GM23338 (cell line): ENCODE measurements around the gene ACSM2B.
"Not testable (repeated sequence)": the region's sequence is repeated elsewhere in the genome, so short reads cannot be mapped to it uniquely, and the experiment has no call there.

Source experiments
- NANOG ChIP-seq: IDR thresholded peaks from 2 replicates; pipeline ENCODE4 v1.6.1; 2016; ENCODE audit warnings: antibody characterized with exemption, borderline replicate concordance
- ZNF114 ChIP-seq: fragments of 250-450 bp; sonication (Bioruptor Pico); IDR thresholded peaks from 2 replicates; pipeline ENCODE4 v1.5.0; 2020; ENCODE audit warnings: mild to moderate bottlenecking, moderate library complexity
- TF ChIP-seq, protein P1 (sequence below), 2 experiments: fragments of 200-600 bp in 1 of 2; sonication (generic) in 1 of 2; conservative IDR thresholded peaks; 2 replicates each; pipeline versions ENCODE4 v1.5.1 to v1.6.1; 2016 to 2017; ENCODE audit warnings: antibody characterized with exemption in 2 of 2, low read depth in 2 of 2, mild to moderate bottlenecking in 2 of 2, moderate library complexity in 1 of 2

DNA sequence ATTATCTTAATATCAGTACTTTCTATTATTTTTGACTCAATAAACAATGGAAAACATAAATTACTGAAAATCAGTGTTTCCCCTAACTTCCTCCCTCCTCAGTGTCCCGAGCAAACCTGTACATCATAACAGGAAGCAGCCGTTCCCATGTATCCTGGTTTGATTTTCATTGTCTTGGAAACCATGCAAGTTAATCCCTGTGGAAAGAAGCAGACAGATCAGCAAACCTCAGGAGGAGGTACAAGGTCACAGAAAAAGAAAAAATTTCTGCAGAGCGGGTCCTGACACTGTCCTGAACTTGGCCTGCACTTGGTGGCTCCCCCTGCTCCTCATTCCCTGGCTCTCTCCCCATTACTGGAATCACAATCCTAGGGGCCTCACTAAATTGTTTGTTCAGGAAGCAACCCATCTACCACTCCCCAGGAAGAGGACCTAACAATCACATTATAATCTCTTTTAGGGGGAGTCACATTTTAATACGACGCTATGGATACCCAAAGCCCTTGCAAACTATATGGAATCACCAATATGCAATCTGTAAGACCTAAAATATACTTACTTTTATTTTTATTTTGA lies 29.8 kb downstream of the ACSM2B start:
- TF ChIP-seq, protein P1, sequence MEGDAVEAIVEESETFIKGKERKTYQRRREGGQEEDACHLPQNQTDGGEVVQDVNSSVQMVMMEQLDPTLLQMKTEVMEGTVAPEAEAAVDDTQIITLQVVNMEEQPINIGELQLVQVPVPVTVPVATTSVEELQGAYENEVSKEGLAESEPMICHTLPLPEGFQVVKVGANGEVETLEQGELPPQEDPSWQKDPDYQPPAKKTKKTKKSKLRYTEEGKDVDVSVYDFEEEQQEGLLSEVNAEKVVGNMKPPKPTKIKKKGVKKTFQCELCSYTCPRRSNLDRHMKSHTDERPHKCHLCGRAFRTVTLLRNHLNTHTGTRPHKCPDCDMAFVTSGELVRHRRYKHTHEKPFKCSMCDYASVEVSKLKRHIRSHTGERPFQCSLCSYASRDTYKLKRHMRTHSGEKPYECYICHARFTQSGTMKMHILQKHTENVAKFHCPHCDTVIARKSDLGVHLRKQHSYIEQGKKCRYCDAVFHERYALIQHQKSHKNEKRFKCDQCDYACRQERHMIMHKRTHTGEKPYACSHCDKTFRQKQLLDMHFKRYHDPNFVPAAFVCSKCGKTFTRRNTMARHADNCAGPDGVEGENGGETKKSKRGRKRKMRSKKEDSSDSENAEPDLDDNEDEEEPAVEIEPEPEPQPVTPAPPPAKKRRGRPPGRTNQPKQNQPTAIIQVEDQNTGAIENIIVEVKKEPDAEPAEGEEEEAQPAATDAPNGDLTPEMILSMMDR (conservative IDR thresholded peaks at IDR 0.05; ENCODE audit: low read depth in 2 of 2), result not testable (repeated sequence)
- TF ChIP-seq ZNF114 (CRISPR knock-in tag); NANOG: not testable (repeated sequence)
